ENCODE measurements around the gene COPG2. TPM values are rescaled to one million over a fixed set of nuclear protein-coding genes. Genes with fewer than 3 reads are reported as not detected.

COPG2 gene
- total RNA-seq, 4 donors from 2014 or later: 8.3 to 23.8 (median 17.3) TPM

DNA sequence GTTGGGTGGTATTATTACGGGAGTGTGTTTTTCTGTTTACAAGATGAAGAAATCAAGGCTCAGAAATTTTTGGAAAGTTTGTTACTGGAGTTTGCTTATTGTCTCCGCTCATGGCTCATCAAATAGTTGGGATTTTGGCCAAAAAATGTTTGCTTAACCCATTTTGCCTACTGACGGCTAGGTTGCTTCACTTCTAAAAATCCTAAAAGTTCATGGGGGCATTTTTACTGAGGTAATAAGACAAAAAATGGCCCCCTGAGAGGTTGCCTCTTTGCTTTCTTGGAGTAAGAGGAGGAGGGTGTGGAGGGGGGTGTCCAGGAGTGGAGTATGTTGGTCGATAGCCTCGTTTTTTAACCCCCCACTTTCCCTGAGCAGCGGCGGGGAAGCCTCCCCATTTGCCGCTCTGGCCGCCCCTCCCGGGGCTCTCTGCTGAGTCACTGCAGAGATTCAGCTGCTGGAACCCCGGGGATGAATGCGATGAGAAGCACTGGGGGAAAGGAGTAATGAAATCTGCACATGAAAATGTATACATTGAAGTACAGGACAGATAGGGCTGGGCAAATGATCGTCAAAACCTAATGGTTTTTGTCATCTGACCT is 175.2 kb downstream of the COPG2 start:
- TF ChIP-seq, protein P1, sequence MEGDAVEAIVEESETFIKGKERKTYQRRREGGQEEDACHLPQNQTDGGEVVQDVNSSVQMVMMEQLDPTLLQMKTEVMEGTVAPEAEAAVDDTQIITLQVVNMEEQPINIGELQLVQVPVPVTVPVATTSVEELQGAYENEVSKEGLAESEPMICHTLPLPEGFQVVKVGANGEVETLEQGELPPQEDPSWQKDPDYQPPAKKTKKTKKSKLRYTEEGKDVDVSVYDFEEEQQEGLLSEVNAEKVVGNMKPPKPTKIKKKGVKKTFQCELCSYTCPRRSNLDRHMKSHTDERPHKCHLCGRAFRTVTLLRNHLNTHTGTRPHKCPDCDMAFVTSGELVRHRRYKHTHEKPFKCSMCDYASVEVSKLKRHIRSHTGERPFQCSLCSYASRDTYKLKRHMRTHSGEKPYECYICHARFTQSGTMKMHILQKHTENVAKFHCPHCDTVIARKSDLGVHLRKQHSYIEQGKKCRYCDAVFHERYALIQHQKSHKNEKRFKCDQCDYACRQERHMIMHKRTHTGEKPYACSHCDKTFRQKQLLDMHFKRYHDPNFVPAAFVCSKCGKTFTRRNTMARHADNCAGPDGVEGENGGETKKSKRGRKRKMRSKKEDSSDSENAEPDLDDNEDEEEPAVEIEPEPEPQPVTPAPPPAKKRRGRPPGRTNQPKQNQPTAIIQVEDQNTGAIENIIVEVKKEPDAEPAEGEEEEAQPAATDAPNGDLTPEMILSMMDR (IDR thresholded peaks at IDR 0.05; ENCODE audit: low read depth): no peak

DNA sequence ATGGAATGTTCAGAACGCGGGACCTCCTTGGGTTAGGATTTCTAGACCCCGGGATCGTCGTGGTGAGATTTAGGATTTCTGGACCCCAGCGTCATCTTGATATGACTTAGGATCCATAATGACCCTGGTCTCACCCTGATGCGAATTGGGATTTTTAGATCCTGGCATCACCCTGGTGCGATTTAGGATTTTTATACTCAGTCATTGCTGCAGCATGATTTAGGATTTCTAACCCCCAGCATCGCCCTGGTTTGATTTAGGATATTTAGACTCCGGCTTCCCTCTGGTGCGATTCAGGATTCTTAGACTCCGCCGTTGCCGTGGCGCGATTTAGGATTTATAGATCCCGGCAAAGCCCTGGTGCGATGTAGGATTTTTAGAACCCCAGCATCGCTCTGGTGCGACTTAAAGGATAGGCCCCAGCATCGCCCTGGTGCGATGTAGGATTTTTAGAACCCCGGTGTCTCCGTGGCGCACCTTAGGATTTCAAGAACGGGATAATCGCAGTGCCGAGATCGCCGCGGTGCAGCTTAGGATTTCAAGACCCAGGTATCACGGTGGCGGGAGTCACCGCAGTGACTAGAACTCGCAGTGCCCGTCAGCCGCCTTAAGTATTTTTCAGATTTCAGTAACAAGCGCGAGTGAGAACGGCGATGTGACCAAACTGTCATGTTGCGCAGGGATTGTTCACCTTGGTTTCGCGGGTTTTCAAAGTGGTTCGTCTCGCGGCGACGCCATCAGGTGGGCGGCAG is 175.8 kb downstream of the COPG2 start:
- TF ChIP-seq, protein P1 (IDR thresholded peaks at IDR 0.05; ENCODE audit: low read depth): no peak

DNA sequence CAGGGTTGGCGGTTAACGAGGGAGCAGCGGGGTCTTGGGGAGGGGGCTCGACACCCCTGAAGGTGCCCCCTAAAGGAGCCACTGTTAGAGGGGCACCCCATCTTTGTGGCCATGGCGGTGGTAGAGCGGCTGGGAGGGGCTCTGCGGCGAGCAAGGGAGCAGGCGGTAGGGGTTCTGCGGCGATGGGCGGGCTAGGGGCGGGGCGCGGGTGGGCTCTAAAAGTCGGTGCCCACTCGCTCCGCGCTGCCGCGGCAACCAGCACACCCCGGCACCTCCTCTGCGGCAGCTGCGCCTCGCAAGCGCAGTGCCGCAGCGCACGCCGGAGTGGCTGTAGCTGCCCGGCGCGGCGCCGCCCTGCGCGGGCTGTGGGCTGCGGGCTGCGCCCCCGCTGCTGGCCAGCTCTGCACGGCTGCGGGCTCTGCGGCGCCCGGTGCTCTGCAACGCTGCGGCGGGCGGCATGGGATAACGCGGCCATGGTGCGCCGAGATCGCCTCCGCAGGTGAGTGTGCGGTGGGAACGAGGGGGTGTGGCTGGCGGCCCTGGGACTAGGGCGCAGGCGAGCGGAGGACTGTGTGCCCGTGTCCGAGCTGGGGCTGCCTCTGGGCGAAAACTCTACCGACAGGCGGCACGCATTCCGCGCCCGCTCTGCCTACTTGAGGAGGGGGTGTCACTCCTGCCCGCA is 176.6 kb downstream of the COPG2 start, which contains the start of gene MEST:
Gene MEST (plus strand): TSS at position 245 of the 682 bp plus-strand sequence. CDS start 229 bp downstream, at position 474.
- TF ChIP-seq, protein P1 (IDR thresholded peaks at IDR 0.05; ENCODE audit: low read depth): no peak

DNA sequence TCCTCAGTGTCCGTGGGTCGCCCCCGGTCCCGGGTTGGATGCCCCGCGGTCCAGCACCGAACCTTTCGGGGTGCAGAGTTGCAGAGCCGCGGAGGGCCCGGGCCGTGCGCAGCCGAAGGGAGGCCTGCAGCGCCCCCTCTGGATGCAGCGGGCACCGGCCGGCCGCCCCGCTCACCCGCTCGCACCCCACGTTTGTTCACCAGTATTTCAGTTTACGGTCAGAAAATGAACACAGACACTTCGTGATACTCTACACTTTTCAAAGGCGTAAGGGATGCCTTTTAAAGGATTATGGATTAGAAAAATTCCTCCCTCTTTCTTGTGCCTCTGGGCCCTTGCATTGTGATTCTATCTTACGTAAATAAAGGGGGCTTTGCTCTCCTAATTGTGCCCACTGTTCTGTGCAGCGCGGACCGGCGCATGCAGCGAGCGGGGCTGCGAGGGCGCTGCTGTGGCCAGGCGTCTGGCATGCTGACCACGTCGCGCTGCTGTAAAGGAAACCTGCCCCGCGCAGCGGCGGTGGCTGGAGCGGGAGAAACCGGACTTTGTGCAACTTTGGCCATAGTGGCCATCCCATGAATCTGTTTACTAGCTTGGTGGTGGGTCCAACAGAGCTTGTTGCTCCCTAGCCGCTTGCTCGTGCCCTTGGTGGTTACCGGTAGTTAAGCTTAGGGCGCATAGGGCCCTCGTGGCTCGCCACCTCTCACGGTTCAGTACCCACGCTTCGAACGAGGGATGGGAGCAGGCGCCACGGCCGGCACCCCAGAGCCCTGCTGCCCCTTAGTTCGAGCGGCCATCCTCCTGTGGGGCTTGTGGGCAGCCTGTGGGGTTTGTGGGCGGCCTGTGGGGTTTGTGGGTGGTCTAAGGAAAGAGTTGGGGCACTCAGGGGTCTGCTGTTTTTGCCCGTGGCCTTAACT is 177.4 kb downstream of the COPG2 start:
- TF ChIP-seq, protein P1 (IDR thresholded peaks at IDR 0.05; ENCODE audit: low read depth): no peak

DNA sequence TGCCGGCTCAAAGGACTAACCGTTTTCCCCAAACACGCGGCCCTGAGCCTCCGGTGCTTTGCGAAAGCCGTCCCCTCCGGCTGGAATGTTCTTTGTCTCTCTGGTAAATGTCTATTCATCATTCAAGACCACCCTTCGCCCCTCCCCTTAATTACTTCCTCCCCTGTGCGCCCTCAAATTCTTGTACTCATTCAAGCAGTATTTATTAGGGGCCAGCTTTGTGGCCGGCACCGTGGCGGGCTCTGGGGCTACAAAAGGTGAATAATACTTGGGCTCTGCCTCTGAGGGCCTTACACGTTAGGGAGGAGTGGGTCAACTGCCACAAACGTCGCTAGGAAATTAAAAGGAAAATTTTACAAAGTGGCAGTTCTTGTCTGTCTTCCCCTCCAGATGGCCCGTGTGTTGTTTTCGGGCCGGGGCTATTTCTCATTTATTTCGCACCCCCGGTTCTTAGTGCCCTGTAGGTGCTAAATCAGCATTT is 178.2 kb downstream of the COPG2 start:
- TF ChIP-seq, protein P1 (IDR thresholded peaks at IDR 0.05; ENCODE audit: low read depth): no peak

DNA sequence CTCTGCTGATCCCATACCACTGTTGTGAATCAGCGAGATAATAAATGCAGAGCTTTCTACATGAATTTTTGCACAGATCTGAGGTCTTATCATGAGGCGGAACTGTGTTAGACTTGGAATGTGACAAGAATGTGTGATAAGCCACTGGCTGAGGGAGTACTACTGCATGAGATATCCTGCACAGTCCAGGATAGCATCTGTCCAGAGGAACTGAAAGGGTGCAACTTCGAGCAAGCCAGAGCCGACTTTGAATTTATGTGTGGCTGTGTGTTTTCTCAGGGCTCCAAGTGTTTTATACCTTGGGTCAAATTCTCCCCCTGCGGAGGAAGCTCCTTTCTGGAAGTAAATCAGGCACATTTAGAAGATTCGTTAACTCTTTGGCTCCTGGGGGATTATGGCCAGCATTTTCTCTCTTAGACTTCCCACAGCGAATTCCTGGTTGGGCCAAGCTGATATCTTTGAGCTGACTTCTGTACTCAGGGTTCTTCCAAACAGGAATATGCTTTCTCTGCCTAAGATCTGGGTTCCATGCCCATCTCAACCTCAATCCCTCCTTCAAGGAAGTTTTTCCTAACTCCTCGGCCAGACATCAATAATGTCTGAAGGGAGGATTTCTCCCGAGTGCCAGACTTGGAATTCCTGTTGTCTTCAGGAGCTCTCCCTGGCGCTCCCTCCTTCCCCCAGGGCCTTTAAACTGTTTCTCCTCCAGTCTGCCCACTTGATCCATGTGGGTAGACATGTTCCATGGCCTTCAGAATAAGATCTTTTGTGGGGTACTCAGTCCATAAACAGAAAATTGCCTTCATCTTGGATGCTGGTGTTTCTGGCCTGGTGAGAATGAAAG is 179.2 kb downstream of the COPG2 start:
- TF ChIP-seq, protein P1 (IDR thresholded peaks at IDR 0.05; ENCODE audit: low read depth): no peak
